GM21447 (cell line): ENCODE data around the gene STK38L.

ENCODE experiments used
- ATAC-seq: cut with Tn5 transposase; IDR thresholded peaks from one replicate; pipeline ENCODE4 v1.9.1; 2021; ENCODE audit not compliant: unreplicated experiment

Gene STK38L

DNA sequence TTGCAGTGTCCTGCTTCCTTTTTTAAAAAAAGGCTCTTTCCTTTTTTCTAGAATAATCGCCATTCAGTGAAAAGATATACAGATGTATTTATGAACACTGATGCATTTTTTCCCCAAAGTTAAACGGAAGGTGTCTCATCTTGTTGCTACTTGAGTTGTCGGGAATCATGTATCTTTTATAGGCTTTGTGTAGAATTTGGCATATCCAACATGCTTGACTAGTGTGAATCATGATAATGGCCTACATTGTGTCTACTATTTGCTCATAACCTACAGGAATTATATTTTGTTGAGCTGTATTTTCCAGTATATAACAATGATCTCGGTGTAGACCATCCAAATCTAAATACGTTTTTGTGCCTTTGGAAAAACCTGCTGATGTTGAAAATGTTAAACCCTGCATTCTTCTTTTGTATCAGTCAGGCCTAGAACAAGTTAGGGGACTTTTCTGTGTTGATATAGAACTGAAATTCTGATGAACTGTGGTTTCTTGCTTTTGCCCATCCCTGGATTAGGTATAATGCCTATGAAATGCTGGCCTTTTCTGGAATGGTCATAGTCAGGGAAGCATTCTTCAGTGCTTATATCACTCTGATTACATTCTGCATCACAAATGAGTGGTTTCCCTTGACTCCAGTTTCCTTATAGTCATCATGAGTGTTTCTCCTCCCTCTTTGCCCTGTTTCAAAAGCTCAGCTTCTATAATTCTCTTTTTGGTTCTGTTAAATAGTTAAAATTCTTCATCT is 99.3 kb downstream of the STK38L start:
- ATAC-seq, result no peak

DNA sequence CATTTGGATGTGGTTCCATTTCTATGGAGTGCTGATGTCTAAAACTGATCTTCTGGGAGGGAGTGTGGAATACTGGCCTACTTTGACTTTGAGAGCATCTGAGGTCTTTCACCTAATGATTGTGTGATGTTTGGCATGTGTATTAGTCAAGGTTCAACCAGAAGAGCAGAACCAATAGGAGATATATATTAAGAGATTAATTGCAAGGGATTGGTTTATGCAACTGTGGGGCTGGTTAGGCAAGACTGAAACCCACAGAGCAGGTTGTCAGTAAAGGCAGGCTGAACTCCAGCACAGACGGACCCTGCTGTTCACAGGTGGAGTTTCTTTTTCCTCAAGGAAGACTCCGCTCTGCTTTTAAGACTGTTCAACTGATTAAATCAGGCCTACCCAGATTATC is 100.2 kb downstream of the STK38L start:
- no peak for ATAC-seq

DNA sequence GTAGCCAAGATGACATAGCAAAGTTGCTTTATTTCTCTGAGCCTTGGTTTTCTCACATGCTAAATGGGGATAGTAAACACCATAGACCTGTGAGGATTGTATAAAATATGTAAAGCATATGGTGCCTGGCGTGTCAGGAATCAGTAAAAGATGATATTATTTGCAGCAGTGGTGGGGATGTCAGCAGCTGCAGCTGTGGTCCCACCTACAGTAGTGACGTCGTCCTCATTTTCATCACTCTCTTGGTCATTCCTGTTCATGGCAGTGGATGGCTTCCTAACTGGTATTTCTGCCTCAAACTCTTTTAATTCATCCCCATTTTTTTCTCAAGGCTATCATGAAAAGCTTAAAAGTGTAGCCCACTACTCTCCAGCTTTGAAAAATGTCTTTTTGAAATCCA is 100.7 kb downstream of the STK38L start:
- no peak for ATAC-seq

DNA sequence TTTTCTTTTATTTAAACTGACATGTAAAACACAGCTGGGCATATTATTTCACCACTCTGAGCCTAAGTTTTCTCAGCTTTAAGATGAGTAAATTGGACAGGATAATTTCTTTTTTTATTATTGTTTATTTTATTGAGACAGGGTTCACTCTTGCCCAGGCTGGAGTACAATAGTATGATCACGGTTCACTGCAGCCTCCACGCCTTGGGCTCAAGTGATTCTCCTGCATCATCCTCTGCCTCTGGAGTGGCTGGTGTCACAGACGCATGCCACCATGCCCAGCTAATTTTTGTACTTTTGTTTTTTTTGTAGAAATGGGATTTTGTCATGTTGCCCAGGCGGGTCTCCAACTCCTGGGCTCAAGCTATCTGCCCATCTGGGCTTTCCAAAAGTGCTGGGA is 101.3 kb downstream of the STK38L start:
- ATAC-seq, result no peak

DNA sequence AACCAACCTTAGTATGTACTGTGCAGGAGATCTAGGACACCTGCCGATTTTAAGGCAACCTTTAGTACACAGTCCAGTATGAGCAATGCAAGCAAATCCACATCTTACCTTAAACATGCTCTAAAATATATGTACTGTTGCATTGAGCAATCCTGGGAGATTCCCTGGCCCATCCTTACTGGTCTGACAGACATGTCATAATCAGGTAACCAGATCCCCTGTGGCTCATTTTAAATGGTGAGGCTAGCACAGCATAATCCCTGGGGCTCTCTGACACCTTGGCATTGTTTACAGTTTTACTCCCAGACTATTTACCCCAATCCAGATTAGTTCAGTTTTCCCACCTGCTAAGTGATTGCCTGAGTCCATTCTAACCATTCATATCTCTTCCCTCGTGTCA is 103.7 kb downstream of the STK38L start:
- no peak for ATAC-seq

DNA sequence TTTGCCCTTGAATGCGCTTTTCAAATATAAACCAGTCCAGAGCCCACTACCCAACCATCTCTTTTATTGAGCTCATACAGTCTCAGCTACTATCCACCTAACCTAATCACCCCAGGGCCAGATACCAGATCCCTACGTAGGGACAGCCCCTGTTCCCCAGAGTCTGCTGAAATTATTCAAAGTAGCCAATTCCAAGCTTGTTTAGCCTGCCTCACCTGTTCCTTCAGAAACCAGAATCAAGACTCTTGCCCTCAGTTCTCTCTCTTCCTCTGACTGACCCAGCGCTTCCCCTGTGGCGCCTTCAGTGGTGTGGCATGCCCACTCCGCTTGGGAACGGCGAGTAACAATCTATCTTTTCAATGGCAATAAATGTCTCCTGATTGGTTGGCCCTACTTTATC is 107.4 kb downstream of the STK38L start:
- ATAC-seq, result no peak

DNA sequence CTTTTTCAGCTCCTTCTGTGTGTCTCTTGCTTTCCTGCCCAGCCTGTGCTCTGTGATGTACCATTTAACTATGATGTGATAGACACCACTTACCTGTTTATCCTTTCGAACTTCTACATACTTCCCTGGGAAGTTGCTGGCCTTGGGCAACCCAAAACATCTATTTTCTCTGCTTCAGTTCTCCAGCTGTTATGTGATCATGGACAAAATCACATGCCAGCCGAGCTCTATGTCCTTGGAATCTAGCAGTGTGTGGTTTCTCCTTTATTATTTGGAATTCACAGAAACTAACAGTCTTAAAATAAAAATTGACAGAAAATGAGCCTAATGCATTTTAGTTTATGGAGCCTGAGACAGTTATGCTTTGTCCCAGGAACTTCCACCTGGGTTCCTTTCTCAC is 111.4 kb downstream of the STK38L start:
- ATAC-seq, result no peak

DNA sequence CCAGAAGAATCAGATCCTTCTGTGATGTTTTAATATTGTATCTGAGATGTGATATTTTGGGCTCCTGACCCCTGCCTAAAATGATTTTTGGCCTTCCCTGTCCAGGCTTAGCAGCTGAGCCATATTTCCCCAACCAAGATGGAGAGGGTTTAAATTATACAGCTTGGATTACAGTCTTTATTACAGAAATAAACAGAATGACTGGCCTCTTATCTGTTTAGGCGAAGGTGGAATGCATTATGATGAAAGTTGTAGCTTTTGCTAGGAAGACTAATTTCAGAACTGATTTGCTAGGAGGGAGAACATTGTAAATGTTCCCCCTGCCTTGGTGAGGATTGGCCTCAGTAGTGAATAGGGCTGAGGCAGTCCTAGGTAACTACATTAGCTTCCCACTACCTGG is 111.9 kb downstream of the STK38L start:
- no peak for ATAC-seq

DNA sequence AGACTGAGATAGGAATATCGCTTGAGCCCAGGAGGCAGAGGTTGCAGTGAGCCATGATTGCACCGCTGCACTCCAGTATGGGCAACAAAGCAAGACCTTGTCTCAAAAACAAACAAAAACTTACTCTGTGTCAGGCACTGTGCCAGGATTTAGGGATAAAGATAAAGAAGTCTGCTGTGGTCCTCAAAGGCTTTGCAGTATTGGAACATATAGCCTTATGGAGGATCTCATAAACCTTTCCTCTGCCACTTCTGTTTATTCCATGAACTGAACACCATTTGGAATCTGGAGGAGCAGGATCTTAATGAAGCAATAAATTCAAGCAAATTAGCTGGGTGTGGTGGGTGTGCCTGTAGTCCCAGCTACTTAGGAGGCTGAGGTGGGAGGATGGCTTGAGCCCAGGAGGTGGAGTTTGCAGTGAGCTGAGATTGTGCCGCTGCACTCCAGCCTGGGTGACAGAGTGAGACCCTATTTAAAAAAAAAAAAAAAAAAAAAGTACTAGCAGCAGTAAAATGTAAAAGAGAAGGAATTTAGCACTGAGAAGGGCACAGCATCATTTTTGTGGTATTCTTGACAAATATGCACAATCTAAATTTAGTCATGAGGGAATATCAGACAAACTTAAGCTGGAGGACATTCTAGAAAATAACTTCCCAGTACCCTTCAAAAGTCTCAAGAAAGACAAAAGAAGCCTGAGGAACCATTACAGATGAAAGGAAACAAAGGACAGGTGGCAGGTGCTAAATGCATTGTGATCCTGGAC is 115.7 kb downstream of the STK38L start:
- ATAC-seq, result no peak

DNA sequence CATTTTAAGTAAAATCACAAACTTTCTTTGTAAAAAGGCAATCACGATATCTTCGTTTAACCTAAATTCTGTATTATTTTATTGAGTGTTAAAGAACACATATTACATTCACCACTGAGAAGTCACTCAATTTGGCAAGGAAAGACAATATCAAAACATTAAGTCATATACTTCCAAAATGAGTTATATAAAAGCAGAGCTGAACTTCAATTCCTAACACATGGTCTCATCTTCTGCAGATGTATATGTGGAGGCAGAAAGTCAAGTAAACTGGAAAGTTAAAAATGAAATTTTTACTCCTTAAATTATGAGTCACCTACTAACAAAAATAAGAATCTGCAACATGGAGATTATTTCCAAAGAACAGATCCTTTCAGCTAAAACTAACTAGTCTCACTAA is 117.3 kb downstream of the STK38L start:
- ATAC-seq, result no peak

DNA sequence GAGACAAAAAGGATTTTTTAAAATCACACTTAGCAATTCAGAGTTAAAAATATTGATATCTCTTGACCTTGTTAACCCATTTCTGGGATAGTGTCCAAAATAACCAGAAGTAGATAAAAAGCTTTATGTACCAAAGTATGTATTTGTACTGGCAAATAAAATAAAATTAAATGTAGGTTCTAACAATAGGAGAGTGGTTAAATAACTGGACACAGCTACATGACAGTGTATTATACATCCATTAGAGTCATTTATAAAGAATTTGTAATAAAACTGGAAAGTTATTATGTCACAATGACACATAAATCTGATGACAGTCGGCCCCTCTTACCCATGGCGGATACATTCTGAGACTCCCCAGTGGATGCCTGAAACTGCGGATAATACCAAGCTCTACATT is 122.5 kb downstream of the STK38L start:
- no peak for ATAC-seq

DNA sequence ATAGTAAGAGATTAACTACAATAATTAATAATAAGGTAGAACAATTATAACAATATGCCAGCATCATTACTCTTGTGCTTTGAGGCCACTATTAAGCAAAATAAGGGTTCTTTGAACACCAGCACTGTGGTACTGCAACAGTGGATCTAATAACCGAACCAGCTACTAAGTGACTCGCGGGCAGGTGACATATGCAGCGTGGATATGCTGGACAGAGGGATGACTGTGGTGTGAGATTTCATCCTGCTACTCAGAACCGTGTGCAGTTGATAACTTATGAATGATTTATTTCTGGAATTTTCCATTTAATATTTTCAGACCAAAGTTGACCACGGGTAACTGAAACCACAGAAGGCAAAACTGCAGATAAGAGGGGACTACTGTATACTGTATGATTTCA is 123.0 kb downstream of the STK38L start:
- ATAC-seq, result no peak
